HEK293 (cell line): ENCODE data around the gene PROSER3.

Experiments
- CTCF ChIA-PET: fragments of 350-600 bp; formaldehyde crosslinking; extraction: SDS; loops from one replicate; lab custom pipeline; 2021; ENCODE audit warnings: antibody characterized with exemption; lab: Yijun Ruan, JAX
- POLR2A ChIA-PET: fragments of 300-600 bp; formaldehyde crosslinking; extraction: SDS; loops from one replicate; lab custom pipeline; 2020; ENCODE audit warnings: antibody characterized with exemption, inconsistent platforms; lab: Yijun Ruan, JAX
- H3K27ac ChIP-seq: fragments of 200-500 bp; sonication (Bioruptor generic); 2 replicates; pipeline ENCODE4 v1.5.1; 2014; ENCODE audit warnings: low read depth, low read length, control low read depth, inconsistent platforms; ENCODE audit errors: extremely low read depth
- H3K36me3 ChIP-seq, 2 experiments: fragments of 200-500 bp in 1 of 2; sonication (Bioruptor generic) in 1 of 2; 1 replicate in 1 of 2; 2 replicates in 1 of 2; pipeline ENCODE4 v1.5.1; 2014 to 2017; ENCODE audit warnings: inconsistent platforms in 2 of 2, low read length in 2 of 2; ENCODE audit not compliant: control insufficient read depth in 2 of 2, insufficient read depth in 1 of 2
- H3K4me1 ChIP-seq: fragments of 200-500 bp; sonication (Bioruptor generic); 2 replicates; pipeline ENCODE4 v1.5.1; 2014; ENCODE audit warnings: mild to moderate bottlenecking, low read length, inconsistent platforms; ENCODE audit not compliant: control insufficient read depth, insufficient read depth
- H3K4me3 ChIP-seq: 2 replicates; pipeline ENCODE4 v1.5.1; 2011; ENCODE audit warnings: low read depth, mild to moderate bottlenecking, control low read depth, low read length, moderate library complexity
- H3K9me3 ChIP-seq: fragments of 200-500 bp; sonication (Bioruptor generic); 2 replicates; pipeline ENCODE4 v1.5.1; 2014; ENCODE audit warnings: low read depth, low read length, inconsistent platforms; ENCODE audit not compliant: control insufficient read depth, insufficient read depth
- ELK4 ChIP-seq: IDR thresholded peaks from 2 replicates; pipeline ENCODE4 v1.6.1; 2011; ENCODE audit warnings: mild to moderate bottlenecking, low read depth, low read length, borderline replicate concordance
- KLF10 ChIP-seq: fragments of 450-650 bp; IDR thresholded peaks from 2 replicates; pipeline ENCODE4 v1.5.1; 2018; ENCODE audit warnings: missing biosample characterization, mild to moderate bottlenecking, missing genetic modification characterization
- KLF8 ChIP-seq: fragments of 450-650 bp; formaldehyde crosslinking; IDR thresholded peaks from 2 replicates; pipeline ENCODE4 v1.5.1; 2016; ENCODE audit warnings: missing biosample characterization, missing genetic modification characterization
- REPIN1 ChIP-seq: fragments of 450-650 bp; formaldehyde crosslinking; IDR thresholded peaks from 2 replicates; pipeline ENCODE4 v1.5.1; 2017; ENCODE audit warnings: missing biosample characterization, missing genetic modification characterization, low read depth
- TCF7L2 ChIP-seq: IDR thresholded peaks from 2 replicates; pipeline ENCODE4 v1.6.1; 2011; ENCODE audit warnings: low read depth, mild to moderate bottlenecking, inconsistent platforms, low read length, moderate library complexity, borderline replicate concordance
- YY1 ChIP-seq: fragments of 450-650 bp; formaldehyde crosslinking; IDR thresholded peaks from 2 replicates; pipeline ENCODE4 v1.5.1; 2018; ENCODE audit warnings: missing biosample characterization, missing genetic modification characterization
- ZBTB17 ChIP-seq: fragments of 450-650 bp; formaldehyde crosslinking; IDR thresholded peaks from 2 replicates; pipeline ENCODE4 v1.5.1; 2016; ENCODE audit warnings: missing biosample characterization, missing genetic modification characterization
- ZBTB7A ChIP-seq: fragments of 450-650 bp; formaldehyde crosslinking; IDR thresholded peaks from 2 replicates; pipeline ENCODE4 v1.5.1; 2016; ENCODE audit warnings: low read depth, missing biosample characterization, missing genetic modification characterization
- ZBTB8A ChIP-seq: fragments of 450-650 bp; formaldehyde crosslinking; IDR thresholded peaks from 2 replicates; pipeline ENCODE4 v1.5.1; 2016; ENCODE audit warnings: missing biosample characterization, missing genetic modification characterization
- ZNF121 ChIP-seq: fragments of 450-650 bp; formaldehyde crosslinking; IDR thresholded peaks from 2 replicates; pipeline ENCODE4 v1.5.1; 2016; ENCODE audit warnings: missing biosample characterization, missing genetic modification characterization
- ZNF146 ChIP-seq: fragments of 450-650 bp; formaldehyde crosslinking; IDR thresholded peaks from 2 replicates; pipeline ENCODE4 v1.5.1; 2016; ENCODE audit warnings: missing biosample characterization, missing genetic modification characterization
- ZNF155 ChIP-seq: fragments of 450-650 bp; formaldehyde crosslinking; IDR thresholded peaks from 2 replicates; pipeline ENCODE4 v1.5.1; 2016; ENCODE audit warnings: missing biosample characterization, missing genetic modification characterization
- ZNF157 ChIP-seq: fragments of 450-650 bp; formaldehyde crosslinking; IDR thresholded peaks from 2 replicates; pipeline ENCODE4 v1.5.1; 2016; ENCODE audit warnings: missing biosample characterization, missing genetic modification characterization
- ZNF18 ChIP-seq: fragments of 450-650 bp; formaldehyde crosslinking; IDR thresholded peaks from 2 replicates; pipeline ENCODE4 v1.5.1; 2016; ENCODE audit warnings: missing biosample characterization, missing genetic modification characterization
- ZNF324 ChIP-seq: fragments of 450-650 bp; formaldehyde crosslinking; IDR thresholded peaks from 2 replicates; pipeline ENCODE4 v1.5.1; 2016; ENCODE audit warnings: missing biosample characterization, missing genetic modification characterization
- ZNF473 ChIP-seq: fragments of 450-650 bp; formaldehyde crosslinking; IDR thresholded peaks from 2 replicates; pipeline ENCODE4 v1.5.1; 2017; ENCODE audit warnings: missing biosample characterization, missing genetic modification characterization
- ZNF510 ChIP-seq: fragments of 450-650 bp; formaldehyde crosslinking; IDR thresholded peaks from 2 replicates; pipeline ENCODE4 v1.5.1; 2018; ENCODE audit warnings: mild to moderate bottlenecking, missing genetic modification characterization, missing biosample characterization; ENCODE audit not compliant: insufficient replicate concordance
- ZNF677 ChIP-seq: fragments of 450-650 bp; IDR thresholded peaks from 2 replicates; pipeline ENCODE4 v1.5.0; 2018; ENCODE audit warnings: missing biosample characterization, mild to moderate bottlenecking, missing genetic modification characterization, moderate library complexity
- ZNF843 ChIP-seq: fragments of 450-650 bp; formaldehyde crosslinking; IDR thresholded peaks from 2 replicates; pipeline ENCODE4 v1.5.1; 2016; ENCODE audit warnings: missing biosample characterization, missing genetic modification characterization
- ZSCAN23 ChIP-seq: fragments of 450-650 bp; formaldehyde crosslinking; IDR thresholded peaks from 2 replicates; pipeline ENCODE4 v1.5.1; 2016; ENCODE audit warnings: missing biosample characterization, missing genetic modification characterization
- ZSCAN30 ChIP-seq: fragments of 450-650 bp; IDR thresholded peaks from 2 replicates; pipeline ENCODE4 v1.5.1; 2018; ENCODE audit warnings: missing biosample characterization, mild to moderate bottlenecking, missing genetic modification characterization, moderate library complexity
- ZSCAN5A ChIP-seq: fragments of 450-650 bp; formaldehyde crosslinking; IDR thresholded peaks from 2 replicates; pipeline ENCODE4 v1.5.1; 2016; ENCODE audit warnings: missing biosample characterization, missing genetic modification characterization
- TF ChIP-seq, protein P1 (sequence below): fragments of 450-650 bp; formaldehyde crosslinking; IDR thresholded peaks from 2 replicates; pipeline ENCODE4 v1.5.1; 2016; ENCODE audit warnings: missing biosample characterization, missing genetic modification characterization
- TF ChIP-seq, protein P2 (sequence below): fragments of 450-650 bp; formaldehyde crosslinking; IDR thresholded peaks from 2 replicates; pipeline ENCODE4 v1.5.1; 2017; ENCODE audit warnings: missing biosample characterization, missing genetic modification characterization
- TF ChIP-seq, protein P3 (sequence below): fragments of 450-650 bp; formaldehyde crosslinking; IDR thresholded peaks from 2 replicates; pipeline ENCODE4 v1.5.1; 2017; ENCODE audit warnings: missing biosample characterization, missing genetic modification characterization
- TF ChIP-seq, protein P4 (sequence below): sonication (generic); formaldehyde crosslinking; IDR thresholded peaks from 2 replicates; pipeline ENCODE4 v1.8.1; 2022; ENCODE audit warnings: mild to moderate bottlenecking, moderate library complexity, missing genetic modification reagents

The PROSER3 gene

GRCh38 chr19:35717665-35718344, 40.2 kb upstream of the PROSER3 start, which contains the start of gene KMT2B:
TSS of gene KMT2B (plus strand) at chr19:35718003. CDS start at chr19:35718019, 16 bp downstream.
- POLR2A ChIA-PET = interaction anchor here (0.9 to 2.3 kb wide), 7 partner anchors 10 to 105 kb away, joined by 3 to 24 read pairs (median 11); partner anchors contain the start of genes COX6B1, HAUS5, LIN37 and PSENEN
- peaks cover 23% of the 10 kb centered on the region for H3K4me1 ChIP-seq
- H3K27ac ChIP-seq = peak within 1 kb of the TSS; percentile 93
- CTCF ChIA-PET = interaction anchor here (0.9 kb wide), 2 partner anchors 19 to 24 kb away, joined by 6 to 9 read pairs; partner anchors contain the start of gene IGFLR1
- H3K36me3 ChIP-seq = peaks cover 33 to 35% of the 10 kb centered on the region in 2 experiments
- no peaks in the 10 kb centered on the region for H3K9me3 ChIP-seq
- H3K4me3 ChIP-seq = peak within 1 kb of the TSS; percentile 65
- TF ChIP-seq ZSCAN5A (tag by site-specific recombination) (no peak), ZNF146 (no peak), ZNF155 (tag by site-specific recombination) (no peak), ZBTB8A (tag by site-specific recombination) (no peak; the same call in 1 of the 2 replicates), KLF8 (tag by site-specific recombination) (peak; percentile 70; the same call in 1 of the 2 replicates), ZNF121 (no peak), ZNF843 (tag by site-specific recombination) (no peak), ZSCAN30 (tag by site-specific recombination) (peak; percentile 6), ELK4 (0 out of 2 replicates have a peak, but pooled peaks have one; percentile 49), ZNF677 (tag by site-specific recombination) (0 out of 2 replicates have a peak, but pooled peaks have one; percentile 13), ZNF18 (no peak), TCF7L2 (no peak), ZBTB7A (tag by site-specific recombination) (peak; percentile 2; the same call in 1 of the 2 replicates), KLF10 (peak; percentile 90), ZNF324 (tag by site-specific recombination) (no peak), ZNF473 (tag by site-specific recombination) (no peak), ZNF157 (no peak), YY1 (no peak; the same call in 1 of the 2 replicates), ZNF510 (no peak), ZBTB17 (tag by site-specific recombination) (no peak), REPIN1 (no peak), ZSCAN23 (no peak)
- TF ChIP-seq, protein P1, sequence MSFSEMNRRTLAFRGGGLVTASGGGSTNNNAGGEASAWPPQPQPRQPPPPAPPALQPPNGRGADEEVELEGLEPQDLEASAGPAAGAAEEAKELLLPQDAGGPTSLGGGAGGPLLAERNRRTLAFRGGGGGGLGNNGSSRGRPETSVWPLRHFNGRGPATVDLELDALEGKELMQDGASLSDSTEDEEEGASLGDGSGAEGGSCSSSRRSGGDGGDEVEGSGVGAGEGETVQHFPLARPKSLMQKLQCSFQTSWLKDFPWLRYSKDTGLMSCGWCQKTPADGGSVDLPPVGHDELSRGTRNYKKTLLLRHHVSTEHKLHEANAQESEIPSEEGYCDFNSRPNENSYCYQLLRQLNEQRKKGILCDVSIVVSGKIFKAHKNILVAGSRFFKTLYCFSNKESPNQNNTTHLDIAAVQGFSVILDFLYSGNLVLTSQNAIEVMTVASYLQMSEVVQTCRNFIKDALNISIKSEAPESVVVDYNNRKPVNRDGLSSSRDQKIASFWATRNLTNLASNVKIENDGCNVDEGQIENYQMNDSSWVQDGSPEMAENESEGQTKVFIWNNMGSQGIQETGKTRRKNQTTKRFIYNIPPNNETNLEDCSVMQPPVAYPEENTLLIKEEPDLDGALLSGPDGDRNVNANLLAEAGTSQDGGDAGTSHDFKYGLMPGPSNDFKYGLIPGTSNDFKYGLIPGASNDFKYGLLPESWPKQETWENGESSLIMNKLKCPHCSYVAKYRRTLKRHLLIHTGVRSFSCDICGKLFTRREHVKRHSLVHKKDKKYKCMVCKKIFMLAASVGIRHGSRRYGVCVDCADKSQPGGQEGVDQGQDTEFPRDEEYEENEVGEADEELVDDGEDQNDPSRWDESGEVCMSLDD = peak; percentile 84; the same call in 1 of the 2 replicates
- TF ChIP-seq, protein P2, sequence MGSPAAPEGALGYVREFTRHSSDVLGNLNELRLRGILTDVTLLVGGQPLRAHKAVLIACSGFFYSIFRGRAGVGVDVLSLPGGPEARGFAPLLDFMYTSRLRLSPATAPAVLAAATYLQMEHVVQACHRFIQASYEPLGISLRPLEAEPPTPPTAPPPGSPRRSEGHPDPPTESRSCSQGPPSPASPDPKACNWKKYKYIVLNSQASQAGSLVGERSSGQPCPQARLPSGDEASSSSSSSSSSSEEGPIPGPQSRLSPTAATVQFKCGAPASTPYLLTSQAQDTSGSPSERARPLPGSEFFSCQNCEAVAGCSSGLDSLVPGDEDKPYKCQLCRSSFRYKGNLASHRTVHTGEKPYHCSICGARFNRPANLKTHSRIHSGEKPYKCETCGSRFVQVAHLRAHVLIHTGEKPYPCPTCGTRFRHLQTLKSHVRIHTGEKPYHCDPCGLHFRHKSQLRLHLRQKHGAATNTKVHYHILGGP (tag by site-specific recombination) = no peak
- TF ChIP-seq, protein P3, sequence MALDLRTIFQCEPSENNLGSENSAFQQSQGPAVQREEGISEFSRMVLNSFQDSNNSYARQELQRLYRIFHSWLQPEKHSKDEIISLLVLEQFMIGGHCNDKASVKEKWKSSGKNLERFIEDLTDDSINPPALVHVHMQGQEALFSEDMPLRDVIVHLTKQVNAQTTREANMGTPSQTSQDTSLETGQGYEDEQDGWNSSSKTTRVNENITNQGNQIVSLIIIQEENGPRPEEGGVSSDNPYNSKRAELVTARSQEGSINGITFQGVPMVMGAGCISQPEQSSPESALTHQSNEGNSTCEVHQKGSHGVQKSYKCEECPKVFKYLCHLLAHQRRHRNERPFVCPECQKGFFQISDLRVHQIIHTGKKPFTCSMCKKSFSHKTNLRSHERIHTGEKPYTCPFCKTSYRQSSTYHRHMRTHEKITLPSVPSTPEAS (tag by site-specific recombination) = no peak
- TF ChIP-seq, protein P4, sequence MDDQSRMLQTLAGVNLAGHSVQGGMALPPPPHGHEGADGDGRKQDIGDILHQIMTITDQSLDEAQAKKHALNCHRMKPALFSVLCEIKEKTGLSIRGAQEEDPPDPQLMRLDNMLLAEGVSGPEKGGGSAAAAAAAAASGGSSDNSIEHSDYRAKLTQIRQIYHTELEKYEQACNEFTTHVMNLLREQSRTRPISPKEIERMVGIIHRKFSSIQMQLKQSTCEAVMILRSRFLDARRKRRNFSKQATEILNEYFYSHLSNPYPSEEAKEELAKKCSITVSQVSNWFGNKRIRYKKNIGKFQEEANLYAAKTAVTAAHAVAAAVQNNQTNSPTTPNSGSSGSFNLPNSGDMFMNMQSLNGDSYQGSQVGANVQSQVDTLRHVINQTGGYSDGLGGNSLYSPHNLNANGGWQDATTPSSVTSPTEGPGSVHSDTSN (CRISPR knock-in tag) = 0 out of 2 replicates have a peak, but pooled peaks have one; percentile 4
